ENCODE measurements around the gene SDSL.

DNA sequence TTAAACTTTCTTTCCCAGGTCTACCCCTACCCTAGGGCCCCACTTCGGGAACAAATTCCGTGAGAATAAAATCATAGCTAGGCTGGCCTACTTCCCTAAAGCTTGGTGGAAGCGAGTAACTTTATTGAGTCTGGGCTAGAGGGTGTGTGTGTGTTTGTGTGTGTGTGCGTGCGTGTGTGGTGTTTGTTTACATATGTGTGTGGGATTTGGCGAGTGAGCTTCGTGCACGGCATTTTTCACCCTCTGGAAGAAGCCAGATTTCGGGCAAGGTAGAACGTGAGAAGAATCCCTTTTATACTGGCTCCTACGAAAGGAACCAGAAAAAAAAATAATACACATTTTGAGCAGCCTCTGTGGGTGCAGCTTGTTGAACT, 57.0 kb downstream of the SDSL start:
- TF ChIP-seq CTCF (IDR thresholded peaks at IDR 0.05) (no peak), POLR2A (IDR thresholded peaks at IDR 0.05) (no peak)
